Ishikawa (cell line): ENCODE data around the gene CPED1.

ENCODE experiments used
- CEBPB ChIP-seq: IDR thresholded peaks from 2 replicates; pipeline ENCODE4 v1.6.1; 2012
- CREB1 ChIP-seq: IDR thresholded peaks from 2 replicates; pipeline ENCODE4 v1.6.1; 2012; ENCODE audit warnings: low read depth
- EGR1 ChIP-seq: IDR thresholded peaks from 2 replicates; pipeline ENCODE4 v1.6.1; 2012
- EP300 ChIP-seq: IDR thresholded peaks from 2 replicates; pipeline ENCODE4 v1.6.1; 2012; ENCODE audit warnings: borderline replicate concordance
- FOXM1 ChIP-seq: IDR thresholded peaks from 2 replicates; pipeline ENCODE4 v1.6.1; 2012; ENCODE audit warnings: low read depth, borderline replicate concordance
- MAX ChIP-seq: IDR thresholded peaks from 2 replicates; pipeline ENCODE4 v1.6.1; 2012
- NFIC ChIP-seq: IDR thresholded peaks from 2 replicates; pipeline ENCODE4 v1.6.1; 2012
- RAD21 ChIP-seq: IDR thresholded peaks from 2 replicates; pipeline ENCODE4 v1.6.1; 2012; ENCODE audit warnings: low read depth
- REST ChIP-seq: IDR thresholded peaks from 2 replicates; pipeline ENCODE4 v1.6.1; 2012; ENCODE audit warnings: low read depth, mild to moderate bottlenecking
- TAF1 ChIP-seq: IDR thresholded peaks from 2 replicates; pipeline ENCODE4 v1.6.1; 2012; ENCODE audit warnings: low read depth, mild to moderate bottlenecking
- TCF12 ChIP-seq: IDR thresholded peaks from 2 replicates; pipeline ENCODE4 v1.6.1; 2012; ENCODE audit warnings: low read depth
- TEAD4 ChIP-seq: IDR thresholded peaks from 2 replicates; pipeline ENCODE4 v1.6.1; 2012
- USF1 ChIP-seq: IDR thresholded peaks from 2 replicates; pipeline ENCODE4 v1.6.1; 2012
- YY1 ChIP-seq: IDR thresholded peaks from 2 replicates; pipeline ENCODE4 v1.6.1; 2012; ENCODE audit warnings: low read depth
- ZBTB7A ChIP-seq: IDR thresholded peaks from 2 replicates; pipeline ENCODE4 v1.6.1; 2012; ENCODE audit warnings: low read depth

Gene CPED1

GRCh38 chr7:120990468-120991118, 2.1 kb downstream of the CPED1 start:
- TF ChIP-seq FOXM1 (no peak), USF1 (no peak), TAF1 (no peak), TEAD4 (no peak), MAX (no peak), CREB1 (no peak), ZBTB7A (no peak), YY1 (no peak), EP300 (no peak), EGR1 (no peak), TCF12 (no peak), CEBPB (no peak), REST (no peak), NFIC (no peak), RAD21 (no peak)

- TF ChIP-seq EP300 (no peak), CEBPB (no peak), TEAD4 (no peak), CREB1 (no peak), EGR1 (no peak), TAF1 (no peak), NFIC (no peak), TCF12 (no peak), USF1 (no peak), ZBTB7A (no peak), YY1 (no peak), RAD21 (no peak), MAX (no peak), FOXM1 (no peak), REST (no peak)
These were observed 2.6 kb downstream of the CPED1 start for GRCh38 chr7:120991161-120991560.

- TF ChIP-seq ZBTB7A: no peak
- no peak for TF ChIP-seq TAF1
- TF ChIP-seq EP300: no peak
- no peak for TF ChIP-seq TEAD4
- no peak for TF ChIP-seq EGR1
- TF ChIP-seq NFIC: no peak
- no peak for TF ChIP-seq CREB1
- TF ChIP-seq CEBPB: no peak
- no peak for TF ChIP-seq FOXM1
- TF ChIP-seq USF1: no peak
- no peak for TF ChIP-seq RAD21
- no peak for TF ChIP-seq REST
- TF ChIP-seq MAX: no peak
- no peak for TF ChIP-seq YY1
These were observed 3.1 kb downstream of the CPED1 start for GRCh38 chr7:120991581-120991980.
